A673 (cell line): ENCODE data around the gene RPF1. TPM values are rescaled to one million over a fixed set of nuclear protein-coding genes. Genes with fewer than 3 reads are reported as not detected.

Experiments
- BruUV-seq: library from RNA; stranded (reverse); fragments of 400-500 nt; replicated peaks from 2 replicates; lab custom pipeline; 2021; lab: Mats Ljungman, UMichigan
- CTCF ChIA-PET: fragments of 300-600 bp; sonication (Branson Sonifier 250); formaldehyde crosslinking; loops from one replicate; lab custom pipeline; 2022; ENCODE audit warnings: antibody characterized with exemption; lab: Charles Lee
- POLR2A ChIA-PET: fragments of 300-600 bp; sonication (Branson Sonifier 250); formaldehyde crosslinking; loops from one replicate; lab custom pipeline; 2022; ENCODE audit warnings: antibody characterized with exemption; ENCODE audit not compliant: low non-redundant PET; lab: Charles Lee
- DNase-seq: peaks from one replicate; pipeline ENCODE4 v3.0.0-alpha.2; 2015; ENCODE audit warnings: low spot score
- H3K27ac ChIP-seq: fragments of 200-600 bp; sonication (generic); 2 replicates; pipeline ENCODE4 v1.5.1; 2016; ENCODE audit warnings: mixed run types, low read depth, mild to moderate bottlenecking, mixed read lengths, antibody characterized with exemption, low read length; ENCODE audit not compliant: poor library complexity, severe bottlenecking
- H3K27me3 ChIP-seq: fragments of 200-600 bp; sonication (generic); replicated peaks from 2 replicates; pipeline ENCODE4 v1.6.1; 2017; ENCODE audit warnings: mixed run types, low read depth, mild to moderate bottlenecking, mixed read lengths, antibody characterized with exemption, low read length; ENCODE audit not compliant: insufficient read depth, poor library complexity
- H3K36me3 ChIP-seq: fragments of 200-600 bp; sonication (generic); 2 replicates; pipeline ENCODE4 v1.6.1; 2016; ENCODE audit warnings: mixed run types, mild to moderate bottlenecking, mixed read lengths, antibody characterized with exemption, low read length; ENCODE audit not compliant: insufficient read depth, poor library complexity, severe bottlenecking
- H3K4me1 ChIP-seq: fragments of 200-600 bp; sonication (generic); 2 replicates; pipeline ENCODE4 v1.6.1; 2017; ENCODE audit warnings: mixed run types, mild to moderate bottlenecking, mixed read lengths, antibody characterized with exemption, low read length; ENCODE audit not compliant: insufficient read depth, poor library complexity, severe bottlenecking
- H3K4me3 ChIP-seq: fragments of 200-600 bp; sonication (generic); 2 replicates; pipeline ENCODE4 v1.5.1; 2016; ENCODE audit warnings: low read depth, mixed run types, mild to moderate bottlenecking, mixed read lengths, low read length; ENCODE audit not compliant: poor library complexity, severe bottlenecking
- H3K9me3 ChIP-seq: fragments of 200-600 bp; sonication (generic); 2 replicates; pipeline ENCODE4 v1.6.1; 2016; ENCODE audit warnings: mixed run types, low read depth, mild to moderate bottlenecking, mixed read lengths, antibody characterized with exemption, low read length; ENCODE audit not compliant: poor library complexity, severe bottlenecking
- CTCF ChIP-seq: fragments of 300-800, 200-600 bp; sonication (generic); conservative IDR thresholded peaks from 2 replicates; pipeline ENCODE4 v1.5.1; 2017; ENCODE audit warnings: low read depth, mild to moderate bottlenecking, antibody characterized with exemption, low read length, moderate library complexity, mixed read lengths
- EZH2 ChIP-seq: fragments of 200-600 bp; sonication (generic); IDR thresholded peaks from 2 replicates; pipeline ENCODE4 v1.6.1; 2017; ENCODE audit warnings: borderline replicate concordance, low read depth, mild to moderate bottlenecking, mixed read lengths, antibody characterized with exemption, low read length; ENCODE audit not compliant: poor library complexity, severe bottlenecking
- intact Hi-C: fragments of 100-400 bp; cut with micrococcal nuclease; formaldehyde crosslinking; loops from one replicate; pipeline ENCODE4 v1.10.0; 2022; ENCODE audit not compliant: unreplicated experiment
- total RNA-seq: library from RNA; stranded (reverse); gene quantifications from 2 replicates; pipeline ENCODE4 v1.2.3, GENCODE V29; 2021

RPF1 gene
- total RNA-seq, 1 experiment from 2014 or later = 56.7 TPM

GRCh38 chr1:84480650-84481049, 1.6 kb downstream of the RPF1 start:
- TF ChIP-seq EZH2 (no peak), CTCF (no peak)
- peak overlapping the region; percentile 73 for H3K4me3 ChIP-seq
- peaks cover 31% of the 10 kb centered on the region for H3K36me3 ChIP-seq
- CTCF ChIA-PET = no interaction called here
- POLR2A ChIA-PET = no interaction called here
- intact Hi-C loops = no loop called here
- peaks cover 7% of the 10 kb centered on the region for H3K9me3 ChIP-seq
- peaks cover 4% of the 10 kb centered on the region for H3K4me1 ChIP-seq
- BruUV-seq = no TSS peak
- H3K27ac ChIP-seq = no peak overlapping the region
- H3K27me3 ChIP-seq = peaks cover under 1% of the 10 kb centered on the region
- no peak for DNase-seq

- TF ChIP-seq CTCF (no peak), EZH2 (no peak)
- H3K9me3 ChIP-seq = peaks cover 7% of the 10 kb centered on the region
- H3K4me1 ChIP-seq = peaks cover 4% of the 10 kb centered on the region
- no peak overlapping the region for H3K27ac ChIP-seq
- intact Hi-C loops = no loop called here
- ChIA-PET POLR2A (no interaction called here), CTCF (no interaction called here)
- no peak overlapping the region for H3K4me3 ChIP-seq
- no peak for DNase-seq
- no peaks in the 10 kb centered on the region for H3K27me3 ChIP-seq
- peaks cover 34% of the 10 kb centered on the region for H3K36me3 ChIP-seq
- BruUV-seq = no TSS peak
Observed at GRCh38 chr1:84481317-84481716, 2.3 kb downstream of the RPF1 start.

GRCh38 chr1:84488107-84488506, 9.0 kb downstream of the RPF1 start:
- Histone ChIP-seq H3K27ac (no peak overlapping the region), H3K4me1 (no peaks in the 10 kb centered on the region), H3K9me3 (no peaks in the 10 kb centered on the region), H3K4me3 (no peak overlapping the region), H3K36me3 (peaks cover 56% of the 10 kb centered on the region), H3K27me3 (no peaks in the 10 kb centered on the region)
- CTCF ChIA-PET = no interaction called here
- no TSS peak for BruUV-seq
- TF ChIP-seq CTCF (no peak), EZH2 (no peak)
- POLR2A ChIA-PET = no interaction called here
- no peak for DNase-seq
- intact Hi-C loops = no loop called here
